Stimulated activated CD4-positive, alpha-beta T cell treated with anti-CD3 and anti-CD28 coated beads, Interleukin-4, amount 100 ng/mL, for 48 hours (primary cell): Measurements from ENCODE around the gene YBX2.

Source experiments
- DNase-seq, 2 donors: peaks; one replicate each; pipeline ENCODE4 v3.0.0-alpha.2; 2020; ENCODE audit warnings: low read depth in 2 of 2

YBX2 gene

GRCh38 chr17:7304179-7304578, 9.7 kb upstream of the YBX2 start:
- DNase-seq: no peak

DNA sequence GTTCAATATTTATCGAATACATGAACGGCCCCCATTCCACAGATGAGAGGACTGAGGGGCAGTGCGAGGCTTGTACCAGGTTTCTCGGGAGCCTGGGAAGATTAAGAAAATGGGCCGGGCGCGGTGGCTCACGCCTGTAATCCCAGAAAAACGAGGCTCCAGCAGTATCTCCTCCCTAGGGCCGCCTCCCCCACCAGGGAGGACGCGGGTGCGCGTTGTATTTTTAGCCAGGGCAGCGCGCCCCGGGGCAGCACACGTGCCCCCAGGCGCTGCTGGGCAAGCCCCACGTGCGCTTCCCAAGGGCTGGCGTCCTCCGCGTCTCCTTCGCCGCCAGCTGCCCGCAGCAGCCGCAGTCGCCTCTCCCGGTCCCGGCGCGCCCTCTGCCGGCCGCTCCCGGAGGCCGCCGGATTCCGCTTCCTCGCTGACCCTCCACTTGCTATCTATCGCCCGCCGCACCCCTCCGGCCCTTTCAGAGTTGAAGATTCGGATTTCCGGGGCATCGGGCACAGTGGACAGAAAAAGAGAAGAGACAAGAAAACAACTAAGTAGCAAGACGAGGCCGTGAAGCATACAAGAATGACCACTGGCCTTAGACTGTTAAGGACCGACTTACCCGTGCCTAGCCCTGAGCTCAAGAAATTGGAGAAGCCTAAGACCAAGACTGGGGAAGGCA, 1.9 kb upstream of the YBX2 start:
- DNase-seq: peak; percentile 62 to 67

DNA sequence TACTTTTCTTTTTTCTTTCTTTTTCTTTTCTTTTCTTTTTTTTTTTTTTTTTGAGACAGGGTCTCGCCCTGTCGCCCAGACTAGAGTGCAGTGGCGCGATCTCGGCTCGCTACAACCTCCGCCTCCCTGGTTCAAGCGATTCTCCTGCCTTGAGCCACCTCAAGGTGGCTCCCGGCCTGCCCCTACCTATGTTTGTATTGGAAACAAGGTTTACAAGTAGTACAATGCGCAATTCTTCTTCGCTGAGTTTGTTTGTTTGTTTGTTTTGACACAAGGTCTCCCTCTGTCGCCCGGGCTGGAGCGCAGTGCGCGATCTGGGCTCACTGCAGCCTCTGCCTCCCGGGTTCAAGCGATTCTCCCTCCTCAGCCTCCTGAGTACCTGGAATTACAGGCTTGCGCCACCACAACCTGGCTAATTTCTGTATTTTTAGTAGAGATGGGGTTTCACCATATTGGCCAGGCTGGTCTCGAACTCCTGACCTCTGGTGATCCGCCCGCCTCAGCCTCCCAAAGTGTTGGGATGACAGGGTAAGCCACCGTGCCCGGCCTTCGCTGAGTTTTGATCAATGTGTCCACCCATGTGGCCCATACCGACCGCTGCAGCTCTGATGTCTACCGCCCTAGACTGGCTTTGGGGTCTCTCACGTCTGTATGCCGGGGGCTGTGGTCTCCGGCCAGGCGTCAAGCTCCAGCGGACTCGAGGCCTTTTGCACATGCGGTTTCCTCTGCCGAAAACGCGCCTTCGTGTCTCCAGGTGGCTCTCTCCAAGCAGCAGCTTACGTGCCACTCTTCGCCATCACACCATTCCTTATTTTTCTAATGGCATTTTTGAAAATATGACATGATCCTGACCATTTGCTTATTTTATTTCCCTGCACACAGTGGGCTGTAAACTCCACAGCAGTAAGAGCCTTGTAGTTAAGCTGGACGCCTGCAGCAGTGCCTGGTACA, 1.1 kb upstream of the YBX2 start:
- no peak for DNase-seq

DNA sequence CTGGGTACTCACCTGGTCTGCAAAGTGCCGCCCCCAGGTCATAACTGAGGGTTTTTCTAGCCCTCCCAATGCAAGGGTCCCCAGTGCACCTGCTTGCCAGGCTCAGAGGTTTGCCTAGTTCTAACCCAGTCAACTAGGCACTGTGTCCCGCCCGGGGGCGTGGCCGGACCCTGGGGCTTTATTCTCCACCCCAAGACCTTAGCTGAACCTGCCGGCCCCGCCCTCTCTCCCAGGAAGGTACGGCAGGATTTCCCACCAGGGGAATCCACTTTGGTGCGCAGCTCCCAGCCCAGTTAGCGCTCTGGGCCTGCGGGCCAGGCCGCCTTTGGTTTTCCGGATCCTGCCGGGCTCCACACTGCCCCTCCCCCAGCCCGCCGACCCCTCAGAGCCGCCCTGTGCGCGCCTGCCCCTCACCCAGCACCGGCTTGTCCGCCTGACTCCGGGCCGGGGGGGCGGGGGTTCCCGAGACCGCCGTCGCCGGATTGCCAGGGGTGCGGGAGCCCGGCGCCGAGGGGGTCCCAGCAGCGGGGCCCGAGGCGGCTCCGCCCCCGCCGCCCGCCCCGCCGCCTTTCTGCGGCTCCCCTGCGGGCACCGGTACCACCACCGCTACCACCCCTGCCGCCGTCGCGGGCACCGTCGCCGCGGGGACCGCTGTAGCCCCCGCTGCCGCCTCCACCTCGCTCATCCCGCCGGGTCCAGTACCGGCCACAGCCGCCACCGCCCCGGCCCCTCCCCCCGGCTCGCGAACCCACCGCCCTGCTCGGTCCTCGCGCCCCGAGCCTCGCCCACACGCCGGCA, 424 bp downstream of the YBX2 start:
- DNase-seq: no peak

GRCh38 chr17:7293159-7293558, 1.3 kb downstream of the YBX2 start:
- DNase-seq: no peak

- no peak for DNase-seq
Measured at GRCh38 chr17:7292729-7293128, 1.7 kb downstream of the YBX2 start.

- DNase-seq: no peak
Measured at GRCh38 chr17:7292194-7292593, 2.2 kb downstream of the YBX2 start.

DNA sequence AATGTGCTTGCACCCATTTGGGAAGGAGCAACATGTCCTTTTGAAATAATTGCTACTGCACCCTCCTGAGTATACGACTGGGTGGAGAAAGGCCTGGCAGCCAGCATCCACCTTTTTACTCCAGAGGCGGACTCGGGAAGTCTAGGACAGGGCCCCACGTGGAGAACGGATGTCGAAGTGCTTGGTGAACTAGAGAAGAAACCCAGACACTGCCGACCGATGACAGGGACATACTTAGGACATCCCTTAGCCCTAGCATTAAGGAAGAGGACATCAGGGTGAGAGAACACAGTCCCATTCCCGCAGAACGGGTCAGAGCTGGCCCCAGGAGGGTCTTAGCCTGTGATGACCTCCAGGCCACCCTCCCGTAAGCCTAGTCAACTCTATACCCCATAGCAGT, 3.8 kb downstream of the YBX2 start:
- DNase-seq: no peak

DNA sequence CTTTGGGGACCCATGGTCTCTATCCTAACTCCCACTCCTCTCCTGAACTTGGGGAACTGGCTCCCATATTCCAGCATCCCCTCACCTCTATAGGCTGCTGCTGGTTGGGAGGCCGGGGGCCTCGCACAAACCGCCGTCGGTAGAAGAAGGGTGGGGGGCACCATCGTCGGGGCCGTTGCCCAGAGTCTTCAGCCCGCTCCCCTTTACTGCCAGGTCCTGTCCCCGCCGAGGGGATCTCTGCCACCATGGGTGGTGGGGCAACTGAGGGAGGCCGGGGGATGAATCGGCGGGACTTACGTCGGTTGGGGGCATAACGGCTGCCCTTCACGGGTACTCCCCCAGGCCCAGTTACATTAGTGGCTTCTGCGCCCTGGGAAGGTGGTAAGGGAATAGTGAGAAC, 4.3 kb downstream of the YBX2 start:
- no peak for DNase-seq

GRCh38 chr17:7289256-7290032, 5.0 kb downstream of the YBX2 start:
- no peak for DNase-seq

DNA sequence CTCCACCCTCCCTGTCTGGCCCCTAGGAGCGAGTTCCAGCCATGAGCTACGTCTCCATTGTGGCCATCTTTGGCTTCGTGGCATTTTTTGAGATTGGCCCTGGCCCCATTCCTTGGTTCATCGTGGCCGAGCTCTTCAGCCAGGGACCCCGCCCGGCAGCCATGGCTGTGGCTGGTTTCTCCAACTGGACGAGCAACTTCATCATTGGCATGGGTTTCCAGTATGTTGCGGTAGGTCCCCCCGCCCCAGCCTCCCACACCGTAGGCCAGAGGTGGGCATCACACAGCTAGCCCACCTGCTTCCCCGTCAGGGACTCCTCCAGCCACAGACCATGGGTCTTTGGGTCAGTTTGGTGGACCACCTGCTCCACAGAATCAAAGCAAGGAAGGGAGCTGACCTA, 8.8 kb downstream of the YBX2 start:
- DNase-seq: no peak

DNA sequence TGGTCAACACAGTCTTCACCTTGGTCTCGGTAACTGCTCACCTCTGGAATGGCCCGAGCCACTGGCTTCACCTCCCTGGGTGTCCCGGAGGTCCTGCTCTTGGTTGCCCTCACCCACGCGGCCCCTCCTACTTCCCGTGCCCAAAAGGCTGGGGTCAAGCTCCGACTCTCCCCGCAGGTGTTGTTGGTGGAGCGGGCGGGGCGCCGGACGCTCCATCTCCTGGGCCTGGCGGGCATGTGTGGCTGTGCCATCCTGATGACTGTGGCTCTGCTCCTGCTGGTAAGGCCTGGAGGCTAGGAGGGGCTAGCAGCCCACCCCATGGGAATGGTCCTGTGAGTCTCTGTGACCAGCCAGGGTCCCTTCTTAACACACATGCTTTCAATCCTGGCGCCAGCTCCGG, 9.5 kb downstream of the YBX2 start:
- no peak for DNase-seq

- DNase-seq: no peak
Measured at GRCh38 chr17:7283471-7284216, 10.8 kb downstream of the YBX2 start.

DNA sequence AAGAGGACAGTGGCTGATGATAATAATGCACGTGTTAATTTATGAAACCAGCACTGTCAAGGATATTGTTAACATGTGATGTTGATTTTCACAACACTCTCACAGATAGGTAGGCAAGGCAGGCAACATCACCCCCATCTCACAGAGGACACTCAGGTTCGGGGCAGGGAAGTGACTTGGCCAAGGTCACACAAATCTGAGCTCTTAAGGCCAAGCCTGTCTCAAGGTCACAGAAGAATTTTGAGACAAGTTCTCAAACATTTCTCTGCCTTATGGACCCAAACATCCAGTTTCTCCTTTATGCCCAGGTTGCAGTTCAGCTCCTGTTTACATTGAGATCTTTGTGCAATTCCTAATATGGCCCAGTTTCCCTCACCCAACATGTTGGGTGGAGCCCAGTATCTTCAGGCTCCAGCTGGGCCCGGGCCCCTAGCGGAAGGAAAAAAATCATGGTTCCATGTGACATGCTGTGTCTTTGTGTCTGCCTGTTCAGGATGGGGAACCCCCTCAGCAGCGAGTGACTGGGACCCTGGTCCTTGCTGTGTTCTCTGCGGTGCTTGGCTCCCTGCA, 11.6 kb downstream of the YBX2 start:
- no peak for DNase-seq

GRCh38 chr17:7281953-7282751, 12.3 kb downstream of the YBX2 start:
- no peak for DNase-seq

DNA sequence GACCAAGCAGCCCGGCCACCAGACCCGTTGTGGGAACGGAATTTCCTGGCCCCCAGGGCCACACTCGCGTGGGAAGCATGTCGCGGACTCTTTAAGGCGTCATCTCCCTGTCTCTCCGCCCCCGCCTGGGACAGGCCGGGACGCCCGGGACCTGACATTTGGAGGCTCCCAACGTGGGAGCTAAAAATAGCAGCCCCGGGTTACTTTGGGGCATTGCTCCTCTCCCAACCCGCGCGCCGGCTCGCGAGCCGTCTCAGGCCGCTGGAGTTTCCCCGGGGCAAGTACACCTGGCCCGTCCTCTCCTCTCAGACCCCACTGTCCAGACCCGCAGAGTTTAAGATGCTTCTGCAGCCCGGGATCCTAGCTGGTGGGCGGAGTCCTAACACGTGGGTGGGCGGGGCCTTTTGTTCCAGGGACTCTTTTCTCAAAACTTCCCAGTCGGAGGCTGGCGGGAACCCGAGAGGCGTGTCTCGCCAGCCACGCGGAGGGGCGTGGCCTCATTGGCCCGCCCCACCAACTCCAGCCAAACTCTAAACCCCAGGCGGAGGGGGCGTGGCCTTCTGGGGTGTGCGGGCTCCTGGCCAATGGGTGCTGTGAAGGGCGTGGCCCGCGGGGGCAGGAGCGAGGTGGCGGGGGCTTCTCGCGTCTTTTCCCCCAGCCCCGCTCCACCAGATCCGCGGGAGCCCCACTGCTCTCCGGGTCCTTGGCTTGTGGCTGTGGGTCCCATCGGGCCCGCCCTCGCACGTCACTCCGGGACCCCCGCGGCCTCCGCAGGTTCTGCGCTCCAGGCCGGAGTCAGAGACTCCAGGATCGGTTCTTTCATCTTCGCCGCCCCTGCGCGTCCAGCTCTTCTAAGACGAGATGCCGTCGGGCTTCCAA, 13.1 kb downstream of the YBX2 start, which contains the start of gene SLC2A4:
TSS of gene SLC2A4 (plus strand) at position 645 of the 879 bp plus-strand sequence. CDS start at position 862, 217 bp downstream.
- peak; percentile 89 to 90 for DNase-seq

GRCh38 chr17:7280519-7281073, 13.8 kb downstream of the YBX2 start:
- DNase-seq: peak; percentile 79 to 80

GRCh38 chr17:7279448-7279847, 15.0 kb downstream of the YBX2 start:
- DNase-seq: no peak
